GM18517 (cell line): Measurements from ENCODE around the gene SEC24C.

Experiments used
- ATAC-seq: cut with Tn5 transposase; IDR thresholded peaks from one replicate; pipeline ENCODE4 v1.9.1; 2021; ENCODE audit warnings: mild to moderate bottlenecking, moderate library complexity; ENCODE audit not compliant: unreplicated experiment

SEC24C gene

GRCh38 chr10:73809061-73809818 lies 65.1 kb downstream of the SEC24C start:
- ATAC-seq: no peak

GRCh38 chr10:73810358-73810734 lies 66.2 kb downstream of the SEC24C start:
- no peak for ATAC-seq

GRCh38 chr10:73810735-73811465 lies 66.7 kb downstream of the SEC24C start:
- ATAC-seq: peak; percentile 28

GRCh38 chr10:73812657-73813056 lies 68.5 kb downstream of the SEC24C start:
- no peak for ATAC-seq

- no peak for ATAC-seq
These were observed 69.2 kb downstream of the SEC24C start for GRCh38 chr10:73813333-73813732.

GRCh38 chr10:73814276-73814895 lies 70.2 kb downstream of the SEC24C start:
- ATAC-seq: no peak

GRCh38 chr10:73814896-73815718 lies 70.9 kb downstream of the SEC24C start:
- no peak for ATAC-seq

GRCh38 chr10:73815719-73816030 lies 71.5 kb downstream of the SEC24C start:
- no peak for ATAC-seq

GRCh38 chr10:73816917-73817729 lies 73.0 kb downstream of the SEC24C start:
- ATAC-seq: no peak

- ATAC-seq: no peak
These were observed 73.7 kb downstream of the SEC24C start for GRCh38 chr10:73817826-73818225.

GRCh38 chr10:73818402-73818801 lies 74.2 kb downstream of the SEC24C start:
- no peak for ATAC-seq

- no peak for ATAC-seq
These were observed 74.9 kb downstream of the SEC24C start for GRCh38 chr10:73819081-73819480.

- no peak for ATAC-seq
These were observed 75.4 kb downstream of the SEC24C start for GRCh38 chr10:73819513-73820093.
